GM12891 (cell line): Measurements from ENCODE around the gene ZNF605.
A peak's percentile ranks its signal among the peaks of the same experiment; 100 is the strongest.

ENCODE experiments used
- DNase-seq: peaks from one replicate; pipeline ENCODE4 v3.0.0; 2011; ENCODE audit warnings: low spot score; ENCODE audit not compliant: insufficient read length
- FAIRE-seq: peaks from 2 replicates; lab custom pipeline; 2011; peaks lifted over from hg19 to GRCh38; lab: Jason Lieb, UNC
- PAX5 ChIP-seq: IDR thresholded peaks from 2 replicates; pipeline ENCODE4 v1.6.1; 2011; ENCODE audit warnings: low read length, moderate library complexity, mild to moderate bottlenecking; ENCODE audit not compliant: insufficient read depth, severe bottlenecking
- POLR2A ChIP-seq: IDR thresholded peaks from 2 replicates; pipeline ENCODE4 v1.6.1; 2011; ENCODE audit warnings: low read depth, low read length, control low read depth
- POLR2AphosphoS5 ChIP-seq: IDR thresholded peaks from 2 replicates; pipeline ENCODE4 v1.6.1; 2011; ENCODE audit warnings: low read depth, low read length, control low read depth
- POU2F2 ChIP-seq: IDR thresholded peaks from 2 replicates; pipeline ENCODE4 v1.6.1; 2011; ENCODE audit warnings: low read depth, mild to moderate bottlenecking, control low read depth, low read length, moderate library complexity
- SPI1 ChIP-seq: IDR thresholded peaks from 2 replicates; pipeline ENCODE4 v1.6.1; 2011; ENCODE audit warnings: low read depth, low read length, control low read depth
- TAF1 ChIP-seq: IDR thresholded peaks from 2 replicates; pipeline ENCODE4 v1.6.1; 2011; ENCODE audit warnings: low read depth, low read length, control low read depth

The ZNF605 gene

DNA sequence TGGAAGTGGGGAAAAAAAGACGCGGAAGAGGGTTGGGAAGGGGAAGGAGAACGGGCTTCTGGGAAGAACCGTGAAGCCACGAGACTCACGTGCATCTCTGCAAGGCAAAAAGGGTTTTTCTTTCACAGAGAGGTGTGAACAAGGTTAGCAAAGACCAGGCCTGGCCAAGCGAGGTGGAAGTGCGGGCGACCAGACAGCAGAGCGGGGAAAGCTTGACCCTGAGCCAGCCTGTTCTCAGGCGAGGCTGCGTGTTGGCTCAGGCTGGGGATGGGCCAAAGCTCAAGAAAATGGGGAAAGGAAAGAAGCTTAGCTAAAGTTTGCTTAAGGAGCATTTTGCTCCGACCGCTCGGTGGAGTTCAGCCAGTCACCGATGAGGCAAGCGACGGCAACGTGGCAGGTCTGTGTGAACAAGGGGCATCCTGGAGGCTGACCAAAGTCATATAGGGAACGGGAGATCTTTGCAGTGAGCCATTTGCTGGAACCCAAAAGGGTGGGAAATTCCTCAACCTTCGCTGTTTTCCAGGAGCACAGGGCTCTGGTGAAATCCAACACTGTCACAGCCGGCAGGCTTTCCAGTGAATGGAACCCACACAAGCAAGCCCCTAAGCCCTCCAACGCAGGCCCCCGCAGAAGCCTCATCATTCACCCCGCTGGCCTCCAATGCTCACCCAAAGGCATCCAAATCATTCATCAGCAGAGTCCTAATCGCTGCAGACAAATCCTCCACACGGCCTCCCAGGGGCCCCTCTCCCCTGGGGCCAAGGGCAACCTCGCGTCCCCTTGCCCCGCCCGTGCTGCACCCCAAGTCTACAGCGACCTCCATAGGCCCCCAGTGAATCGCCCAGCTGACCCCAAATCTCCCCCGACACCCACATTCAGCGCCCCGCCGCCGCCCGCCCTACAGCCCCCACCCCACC, 754 bp downstream of the ZNF605 start:
- TF ChIP-seq POU2F2 (no peak), PAX5 (no peak), SPI1 (no peak), POLR2A (no peak), POLR2AphosphoS5 (no peak), TAF1 (no peak)
- FAIRE-seq (peak; percentile 57), DNase-seq (no peak)

DNA sequence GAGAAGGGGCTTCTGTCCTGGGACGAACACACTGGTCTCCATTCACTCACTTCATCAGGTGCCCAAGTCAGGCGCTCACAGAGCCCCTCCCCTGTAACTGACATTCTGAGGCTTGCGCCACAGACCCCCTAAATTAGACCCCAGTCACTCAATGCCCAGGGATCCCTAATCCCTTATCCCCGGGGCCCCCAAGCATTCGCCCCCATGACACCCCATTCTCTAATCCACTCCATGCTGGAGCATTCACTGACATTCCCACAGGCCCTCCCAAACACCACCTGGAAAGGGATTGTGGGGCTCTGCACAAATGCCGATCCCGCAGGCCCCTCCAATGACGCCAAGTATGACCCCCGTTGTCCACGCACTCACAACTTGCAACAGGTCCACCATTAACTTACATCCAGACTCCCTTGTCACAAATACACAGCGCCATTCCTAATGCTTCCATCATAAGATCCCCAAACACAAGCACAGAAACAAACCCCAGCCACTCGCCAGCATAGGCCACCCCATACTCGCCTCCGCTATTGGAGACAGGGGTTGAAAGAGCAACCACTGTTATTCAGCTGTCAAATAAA, 1.5 kb downstream of the ZNF605 start:
- TF ChIP-seq PAX5 (no peak), TAF1 (no peak), POLR2A (no peak), POU2F2 (no peak), POLR2AphosphoS5 (no peak), SPI1 (no peak)
- FAIRE-seq: no peak
- no peak for DNase-seq

DNA sequence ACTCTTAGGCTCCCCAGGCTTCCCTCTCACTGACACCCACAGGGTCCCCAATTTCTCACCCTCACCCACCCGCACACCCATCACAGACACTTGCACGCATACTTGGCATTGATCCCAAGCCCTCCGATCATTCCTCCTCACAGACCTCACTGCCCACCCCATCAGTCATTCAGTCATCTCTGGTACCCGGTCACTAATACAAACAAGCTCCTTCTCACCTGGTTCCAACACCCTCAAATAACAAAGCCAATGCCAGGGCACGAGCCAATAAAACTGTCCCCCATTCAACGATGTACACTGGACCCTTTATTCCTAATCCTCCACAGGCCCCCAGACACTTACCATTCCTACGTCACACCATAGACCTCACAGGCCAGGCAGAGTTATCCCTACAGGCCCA, 2.3 kb downstream of the ZNF605 start:
- TF ChIP-seq TAF1 (no peak), POLR2AphosphoS5 (no peak), SPI1 (no peak), POLR2A (no peak), PAX5 (no peak), POU2F2 (no peak)
- DNase-seq (no peak), FAIRE-seq (no peak)

DNA sequence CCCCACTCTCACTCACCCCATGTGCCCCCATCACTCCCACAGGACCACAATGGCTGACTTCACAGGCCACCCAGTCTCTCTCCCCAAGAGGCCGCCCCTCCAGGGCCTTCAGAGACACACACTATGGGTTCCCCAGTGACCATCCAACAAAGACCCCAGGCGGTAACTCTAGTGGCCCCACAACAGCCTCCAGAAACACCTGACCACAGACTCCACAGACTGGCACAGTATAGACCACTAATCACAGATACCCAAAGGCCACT, 3.0 kb downstream of the ZNF605 start:
- TF ChIP-seq PAX5 (no peak), POU2F2 (no peak), SPI1 (no peak), TAF1 (no peak), POLR2A (no peak), POLR2AphosphoS5 (no peak)
- FAIRE-seq (no peak), DNase-seq (no peak)

DNA sequence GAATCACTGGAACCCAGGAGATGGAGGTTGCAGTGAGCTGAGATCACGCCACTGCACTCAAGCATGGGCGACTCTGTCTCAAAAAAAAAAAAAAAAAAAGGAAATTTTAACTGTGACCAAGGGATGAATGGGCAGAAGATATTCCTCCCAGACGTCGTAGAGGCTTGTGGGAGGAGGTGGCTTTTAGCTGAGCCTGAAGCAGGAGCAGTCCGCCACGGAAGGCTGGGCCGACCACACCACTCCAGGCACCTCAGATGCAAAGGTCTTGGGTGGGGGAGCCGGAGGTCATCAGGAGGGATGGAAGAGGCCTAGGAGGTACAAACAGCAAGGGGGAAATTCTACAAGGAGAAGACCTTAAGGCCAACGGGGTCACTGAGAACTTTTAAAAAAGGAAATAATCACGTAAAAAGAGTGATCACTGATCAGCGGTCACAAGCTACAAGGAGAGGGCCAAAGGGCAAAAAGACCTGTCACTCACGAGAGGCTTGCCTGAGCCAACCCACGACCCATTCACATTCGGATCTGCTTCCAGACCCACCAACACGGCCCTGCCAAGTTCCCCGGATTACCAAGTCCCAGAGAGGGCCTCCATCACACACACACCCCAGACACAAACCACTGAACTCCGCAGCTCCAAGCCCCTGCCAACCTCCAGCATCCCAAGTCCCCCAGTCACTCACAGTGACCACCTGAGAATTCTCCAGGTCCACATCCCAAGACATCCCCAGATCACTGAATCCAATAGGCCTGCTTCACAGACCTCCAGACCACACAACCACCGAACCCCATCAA, 3.5 kb downstream of the ZNF605 start:
- DNase-seq (no peak), FAIRE-seq (no peak)
- TF ChIP-seq POU2F2 (no peak), TAF1 (no peak), SPI1 (no peak), POLR2A (no peak), PAX5 (no peak), POLR2AphosphoS5 (no peak)

DNA sequence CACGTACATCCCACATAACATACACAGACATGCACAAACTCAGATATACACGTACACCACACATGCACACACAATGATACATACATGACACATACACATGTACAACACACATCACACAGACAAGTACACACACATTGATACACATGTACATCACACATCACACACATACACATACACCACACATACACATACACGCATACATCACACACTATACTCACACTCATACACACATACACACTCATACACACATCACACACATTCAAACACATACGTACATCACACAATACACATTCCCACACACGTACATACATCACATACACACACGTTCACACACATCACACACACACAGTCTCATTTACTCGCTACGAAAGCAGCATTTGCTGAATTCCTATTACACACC, 4.5 kb downstream of the ZNF605 start:
- no peak for FAIRE-seq
- TF ChIP-seq POU2F2 (no peak), TAF1 (no peak)

DNA sequence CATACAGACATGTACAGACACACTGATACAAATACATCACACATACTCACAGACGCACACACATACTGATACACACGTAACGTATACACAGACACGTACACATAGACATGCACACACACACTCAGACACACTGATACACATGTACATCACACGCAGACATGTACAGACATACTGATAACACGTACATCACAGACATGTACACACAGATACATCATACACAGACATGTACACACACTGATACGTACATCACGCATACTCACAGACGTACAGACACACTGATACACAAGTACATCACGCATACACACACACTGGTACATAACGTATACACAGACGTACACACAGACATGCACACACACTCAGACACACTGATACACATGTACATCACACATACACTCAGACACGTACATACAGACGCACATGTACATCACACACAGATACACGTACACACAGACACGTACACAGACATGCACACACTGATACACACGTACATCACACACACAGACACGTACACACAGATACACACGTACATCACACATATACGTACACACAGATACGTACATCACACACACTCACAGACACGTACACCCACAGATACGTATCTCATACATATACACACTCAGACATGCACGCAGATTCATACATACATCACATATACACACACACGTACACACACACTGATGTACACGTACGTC, 5.1 kb downstream of the ZNF605 start:
- FAIRE-seq (peak; percentile 98), DNase-seq (no peak)
- TF ChIP-seq POLR2AphosphoS5 (no peak), SPI1 (no peak), POLR2A (no peak), POU2F2 (no peak), TAF1 (no peak), PAX5 (no peak)

More for the DNA sequence above, 4.5 kb downstream of the ZNF605 start:
- no peak for DNase-seq

DNA sequence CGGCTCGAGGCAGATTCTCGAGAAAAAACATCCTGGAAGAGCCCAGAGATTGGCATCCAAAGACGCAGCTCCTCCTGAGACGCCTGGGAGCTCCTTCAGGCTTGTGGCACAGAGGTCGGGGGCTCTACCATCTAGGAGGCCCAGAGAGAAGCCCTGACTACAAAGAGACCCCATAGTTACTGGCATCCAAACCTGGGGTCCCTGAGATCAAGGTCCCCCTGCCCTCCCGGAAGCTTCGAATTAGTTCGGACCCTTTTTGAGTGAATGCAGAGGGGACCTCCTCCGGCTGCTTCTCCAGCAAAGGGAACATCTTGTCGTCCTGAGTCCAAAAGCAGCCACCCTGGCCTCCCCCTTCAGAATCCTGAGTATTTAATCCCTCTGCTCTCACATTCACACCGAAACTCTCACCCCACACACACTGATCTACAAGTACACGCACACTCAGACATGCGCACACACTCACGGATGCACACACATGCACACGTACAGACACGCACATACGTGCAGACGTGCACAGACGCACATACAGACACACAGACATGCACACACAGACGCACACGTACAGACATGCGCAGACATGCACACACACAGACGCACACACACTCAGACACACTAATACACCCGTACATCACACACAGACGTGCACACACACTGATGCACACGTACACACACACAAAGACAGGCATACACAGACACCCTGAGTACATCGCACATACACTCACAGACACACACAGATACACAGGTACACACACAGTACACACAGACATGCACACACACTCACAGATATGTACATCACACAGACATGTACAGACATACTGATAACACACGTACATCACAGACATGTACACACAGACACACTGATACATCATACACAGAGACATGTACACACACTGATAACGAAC, 5.9 kb downstream of the ZNF605 start:
- no peak for FAIRE-seq

More for the DNA sequence above, 5.9 kb downstream of the ZNF605 start:
- no peak for TF ChIP-seq POLR2AphosphoS5
- no peak for TF ChIP-seq PAX5
- TF ChIP-seq POU2F2: no peak
- no peak for DNase-seq
